Activated T-cell treated with anti-CD3 and anti-CD28 coated beads for 4 hours (primary cell): ENCODE measurements around the gene GCM1.

ENCODE experiments used
- DNase-seq: peaks from one replicate; pipeline ENCODE4 v3.0.0-alpha.2; 2020

The GCM1 gene

DNA sequence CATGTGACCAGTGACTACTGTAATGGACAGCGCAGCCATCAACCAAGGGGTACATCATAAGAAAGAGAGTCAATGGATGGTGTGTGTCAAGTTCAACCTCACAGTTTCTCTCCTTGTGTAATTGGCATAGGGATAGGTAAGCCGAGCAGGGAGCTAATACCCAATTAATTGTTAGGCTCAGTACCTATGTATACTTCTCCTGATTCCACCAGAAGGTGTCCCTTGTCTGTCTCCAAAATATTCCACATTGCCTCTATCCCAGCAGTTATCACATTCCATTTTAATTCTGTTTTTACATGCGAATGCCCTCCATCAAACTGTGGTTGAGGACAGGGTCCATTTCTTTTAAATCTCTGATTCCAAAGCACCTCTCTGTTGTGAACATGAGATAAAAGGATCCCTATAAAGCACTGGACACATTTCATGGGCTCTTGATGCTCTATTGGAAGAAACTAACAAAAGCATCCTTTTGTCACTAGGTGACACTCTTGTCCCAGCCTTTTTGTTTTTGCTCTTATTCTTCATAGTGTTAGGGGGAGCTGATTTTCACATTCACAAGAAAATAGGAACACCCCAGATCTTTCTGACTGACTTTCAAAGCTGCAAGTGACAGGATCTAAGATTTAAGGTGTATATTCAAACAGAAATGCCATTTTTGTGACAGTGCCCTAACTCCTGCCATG lies 44.5 kb downstream of the GCM1 start:
- DNase-seq, result no peak

DNA sequence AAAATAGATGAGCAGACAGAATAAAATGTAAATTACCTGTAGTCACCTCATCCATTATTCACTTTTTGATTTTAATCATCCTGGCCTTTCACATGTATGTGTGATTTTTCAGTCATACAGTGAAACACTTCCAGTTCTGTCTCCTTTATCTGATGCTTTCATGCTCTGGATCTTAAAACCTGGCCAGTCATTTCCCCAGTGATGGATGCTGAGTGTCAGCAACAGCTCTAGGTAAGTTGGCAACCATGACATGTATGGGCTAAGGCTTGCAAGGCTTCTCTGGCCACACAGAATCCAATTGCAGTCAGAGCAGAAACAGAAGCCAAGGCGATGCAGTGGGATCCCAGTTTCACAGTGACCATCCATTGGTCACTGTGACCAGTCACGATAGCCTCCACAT lies 47.6 kb downstream of the GCM1 start:
- no peak for DNase-seq

DNA sequence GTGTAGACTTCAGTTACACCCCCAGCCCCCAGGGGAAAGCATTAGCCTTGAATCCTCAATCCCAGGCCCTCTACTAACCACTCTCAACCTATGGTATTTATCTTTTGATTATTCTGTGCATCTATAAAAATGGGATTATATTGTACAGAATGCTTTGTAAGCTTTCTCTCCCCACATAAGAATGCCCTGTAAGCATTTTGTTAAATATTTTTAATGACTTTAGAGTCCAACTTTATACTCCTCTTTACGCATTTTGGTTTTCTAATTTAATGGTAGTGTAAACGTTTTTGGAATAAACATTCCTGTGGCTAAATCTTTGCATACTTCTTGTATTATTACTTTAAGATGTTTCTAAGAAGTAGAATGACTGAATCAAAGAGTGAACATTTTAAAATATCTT lies 48.1 kb downstream of the GCM1 start:
- DNase-seq, result no peak

DNA sequence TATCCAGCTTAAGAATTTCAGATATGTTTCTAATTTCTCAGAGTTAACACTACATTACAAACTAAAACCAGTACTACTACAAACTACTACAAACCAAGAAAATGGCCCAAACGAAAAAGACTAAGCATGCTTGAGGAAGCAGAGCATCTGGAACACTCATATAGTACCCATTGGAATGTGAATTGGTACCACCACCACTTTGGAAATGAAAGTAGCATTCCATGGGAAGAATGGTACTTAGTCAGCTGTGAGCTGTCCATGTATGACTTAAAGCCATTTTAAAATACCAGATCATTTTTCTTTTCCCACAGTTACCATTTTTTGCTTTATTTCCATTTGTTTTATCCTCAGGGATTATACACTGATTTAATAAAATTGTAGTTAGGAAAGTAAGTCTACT lies 52.9 kb downstream of the GCM1 start:
- no peak for DNase-seq

DNA sequence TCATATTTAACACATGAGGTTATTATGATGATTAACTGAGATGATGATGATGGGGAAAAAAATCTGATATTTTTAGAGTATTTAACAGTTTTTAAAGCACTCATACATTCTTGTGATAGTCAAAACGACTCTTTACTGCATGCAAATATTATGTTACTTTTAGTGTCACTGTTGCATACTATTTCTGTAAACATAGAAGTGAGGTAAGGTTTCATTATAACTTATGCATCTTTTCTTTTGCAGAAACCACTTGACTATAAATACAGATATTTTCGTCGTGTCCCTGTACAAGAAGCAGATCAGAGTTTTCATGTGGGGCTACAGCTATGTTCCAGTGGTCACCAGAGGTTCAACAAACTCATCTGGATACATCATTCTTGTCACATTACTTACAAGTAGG lies 53.4 kb downstream of the GCM1 start:
- no peak for DNase-seq

DNA sequence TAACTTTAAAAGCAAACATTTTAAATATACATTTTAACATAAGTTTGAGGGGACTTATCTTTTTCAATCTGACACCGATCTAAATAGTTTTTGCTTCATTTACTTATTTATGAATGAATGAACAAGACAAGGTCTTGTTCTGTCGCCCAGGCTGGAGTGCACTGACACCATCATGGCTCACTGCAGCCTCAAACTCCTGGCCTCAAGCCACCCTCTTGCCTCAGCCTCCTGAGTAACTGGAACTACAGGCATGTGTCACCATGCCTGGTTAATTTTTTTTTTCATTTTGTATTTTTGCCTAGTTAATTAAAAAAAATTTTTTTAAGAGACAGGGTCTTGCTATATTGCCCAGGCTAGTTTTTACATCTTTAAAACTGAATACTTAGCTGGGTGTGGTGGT lies 58.1 kb downstream of the GCM1 start:
- DNase-seq, result no peak

DNA sequence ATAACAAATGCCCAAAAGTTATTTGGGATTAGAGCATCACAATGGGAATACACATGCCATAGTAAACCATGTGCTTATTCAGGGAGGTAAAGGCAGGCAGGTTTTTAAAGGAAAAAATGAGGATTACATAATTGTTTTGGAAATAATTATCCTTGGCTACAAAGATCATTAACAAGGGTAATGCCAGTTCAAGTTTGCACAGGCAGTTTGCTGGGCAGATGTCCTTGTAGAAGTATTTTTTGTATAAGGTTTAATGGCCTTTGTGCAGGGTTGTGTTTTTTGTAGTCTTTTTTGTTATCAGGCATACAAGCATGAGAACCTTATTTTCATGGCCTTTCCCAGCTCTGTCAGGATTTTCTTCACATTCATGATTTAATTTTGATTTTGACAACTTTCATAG lies 58.7 kb downstream of the GCM1 start:
- DNase-seq, result no peak

DNA sequence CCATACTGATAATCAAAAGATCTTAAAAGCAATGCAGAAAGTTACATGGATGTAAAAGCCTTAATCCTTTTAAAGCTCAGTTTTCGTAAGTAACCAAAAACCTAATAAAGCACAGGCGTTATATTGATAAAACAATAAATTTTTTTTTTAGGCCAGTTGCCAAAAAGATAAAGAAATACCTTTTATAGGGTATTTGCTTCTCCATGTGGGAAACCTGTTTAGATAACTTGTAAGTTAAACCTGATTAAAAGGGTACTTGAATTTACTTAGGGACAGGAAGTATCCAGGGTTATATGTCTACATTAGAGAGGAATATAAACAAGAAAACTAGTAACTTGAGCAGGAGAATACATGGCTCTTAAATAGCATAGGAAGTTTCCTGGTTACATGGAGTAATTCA lies 62.3 kb downstream of the GCM1 start:
- no peak for DNase-seq

DNA sequence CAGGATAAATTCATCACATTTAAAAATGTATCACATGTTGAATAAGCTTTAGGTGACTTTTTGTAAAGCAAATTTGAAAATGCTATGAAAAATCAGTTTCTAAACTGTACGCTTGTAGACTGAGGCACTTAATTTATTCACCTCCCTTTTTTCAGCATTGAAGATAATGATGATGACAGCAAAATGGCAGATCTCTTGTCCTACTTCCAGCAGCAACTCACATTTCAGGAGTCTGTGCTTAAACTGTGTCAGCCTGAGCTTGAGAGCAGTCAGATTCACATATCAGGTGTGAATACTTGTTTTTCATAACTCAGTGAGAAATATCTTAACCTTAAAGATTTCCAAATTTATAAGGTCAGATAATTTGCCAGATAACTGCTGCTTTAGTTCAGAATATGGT lies 67.8 kb downstream of the GCM1 start:
- no peak for DNase-seq
